ENCODE data around the gene TRIM9. TPM values are rescaled to one million over a fixed set of nuclear protein-coding genes. Genes with fewer than 3 reads are reported as not detected.

TRIM9 gene
- 0.09 TPM in 1 of 2 replicates, not detected in the other for total RNA-seq (2011; cell fraction: chromatin; rRNA removed; ENCODE audit: low replicate concordance)
- under 0.01 and 0.13 TPM in 2 replicates for total RNA-seq (2011; cell fraction: nucleolus; rRNA removed)
- not detected in 2 replicates for total RNA-seq (2011; cell fraction: nucleoplasm; rRNA removed)
- total RNA-seq (2014; rRNA removed) (not detected in 2 replicates), total RNA-seq (2014; rRNA removed; fragmentation: Illumina TruSeq; extraction: Trizol) (not detected in 2 replicates), total RNA-seq (2015; rRNA removed; fragmentation: Illumina TruSeq; extraction: Trizol) (0.04 and 0.14 TPM in 2 replicates), total RNA-seq (2021) (0.04 and 0.09 TPM in 2 replicates), polyA plus RNA-seq (2011; rRNA removed) (0.03 and 0.05 TPM in 2 replicates), polyA plus RNA-seq (2014; fragmentation: Illumina TruSeq; extraction: Trizol) (0.03 TPM in 1 of 2 replicates, not detected in the other), polyA plus RNA-seq (2014; fragmentation: Nextera tagmentation; extraction: Ambion mirVana) (not detected), polyA plus RNA-seq (2014; rRNA removed) (0.15 TPM in 1 of 2 replicates, not detected in the other), polyA minus RNA-seq (2011; rRNA and poly(A)+ RNA removed) (0.04 TPM in 1 of 2 replicates, not detected in the other), Bru-seq, nascent RNA (percentile 14 among the genes with signal in this experiment), BruChase-seq, experiment 1, labeled RNA remaining after a 2-hour chase (percentile 12 among the genes with signal in this experiment), BruChase-seq, experiment 2, labeled RNA remaining after a 6-hour chase (percentile 14 among the genes with signal in this experiment)
- polyA plus RNA-seq (2011; cell fraction: cytosol; rRNA removed): 0.04 and 0.06 TPM in 2 replicates
- 0.14 TPM in 2 replicates for polyA plus RNA-seq (2011; cell fraction: nucleus; rRNA removed)
- polyA plus RNA-seq (2012): 0.04 and 0.07 TPM in 2 replicates
- polyA minus RNA-seq (2011; cell fraction: cytosol; rRNA and poly(A)+ RNA removed): not detected in 2 replicates
- polyA minus RNA-seq (2011; cell fraction: nucleus; rRNA and poly(A)+ RNA removed): 0.11 and 0.13 TPM in 2 replicates
- long read RNA-seq, experiment 1: 0 reads
- long read RNA-seq, experiment 2: 0 reads
- long read RNA-seq, experiment 3: 0 reads

DNA sequence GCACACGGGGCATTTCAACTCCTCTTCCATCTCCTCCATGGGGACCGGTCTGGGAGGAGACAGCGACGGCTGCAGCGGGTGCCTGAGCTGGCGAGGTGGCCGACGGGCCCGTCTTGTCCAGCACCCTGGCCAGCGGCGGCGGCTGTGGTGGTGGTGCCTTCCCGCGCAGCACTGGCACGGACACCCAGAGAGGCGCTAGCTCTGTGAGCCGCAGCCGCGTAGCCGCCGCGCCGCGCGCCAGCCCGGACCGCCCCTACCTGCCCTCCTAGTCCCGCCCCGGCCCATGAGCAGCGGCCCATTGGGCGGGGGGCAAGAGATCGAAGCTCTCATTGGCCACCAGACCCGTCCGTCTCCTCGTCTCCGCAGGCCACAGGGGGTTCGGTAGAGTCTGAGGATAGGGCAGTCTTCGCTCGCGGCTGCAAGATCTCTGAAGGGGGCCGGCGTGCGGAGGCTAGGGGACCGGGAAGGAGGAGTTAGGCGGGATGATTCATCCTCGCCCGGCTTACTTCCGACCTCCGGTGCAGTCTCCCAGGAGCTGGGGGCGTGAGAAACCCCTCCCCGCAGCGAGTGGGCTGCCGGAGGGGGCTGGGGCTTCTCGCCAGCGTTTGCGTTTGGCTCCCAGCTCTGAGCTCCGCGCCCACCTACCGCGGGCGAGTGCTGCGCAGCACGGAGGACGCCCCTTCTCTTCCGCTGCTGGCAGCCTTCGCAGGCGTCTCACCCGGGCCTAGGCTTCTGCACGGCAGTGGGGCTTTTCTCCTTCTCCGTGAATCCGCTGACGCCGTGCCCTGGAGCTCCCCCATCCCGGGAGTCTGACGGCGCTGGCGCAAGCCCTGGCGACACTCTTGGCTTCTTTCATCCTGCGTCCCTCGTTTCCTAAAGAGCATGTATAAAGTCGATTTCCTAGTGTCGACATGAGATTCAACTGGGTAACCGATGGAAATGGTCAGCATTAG lies at the start of gene TRIM9:
TRIM9 (minus strand) TSS at position 205 of the 953 bp plus-strand sequence; CDS start at position 39, 166 bp downstream.
- POLR2A ChIA-PET: no interaction called here
- CTCF ChIA-PET (ENCODE audit: low intra/inter-chr PET ratio): no interaction called here
- Histone ChIP-seq H3K4me2 (ENCODE audit: insufficient read depth, low read length) (no peak within 1 kb of the TSS), H3K27me3 (ENCODE audit: control insufficient read depth in 2 of 2, insufficient read depth in 2 of 2, low read length in 2 of 2) (no peaks in the 10 kb centered on the region; a peak in 1 of 5 replicates), H3K36me3 (ENCODE audit: control insufficient read depth, insufficient read depth, low read length) (no peaks in the 10 kb centered on the region), H3K9me1 (ENCODE audit: control insufficient read depth, insufficient read depth, low read length) (no peaks in the 10 kb centered on the region), H3K27ac (ENCODE audit: extremely low read depth, low read depth, low read length) (no peak within 1 kb of the TSS), H3K9ac (ENCODE audit: insufficient read depth in 1 of 2, low read depth in 2 of 2, low read length in 2 of 2) (no peak within 1 kb of the TSS), H3K4me3 (no peak within 1 kb of the TSS), H3K79me2 (ENCODE audit: control insufficient read depth, insufficient read depth, low read length) (no peaks in the 10 kb centered on the region), H2AFZ (ENCODE audit: low read depth, low read length) (no peak within 1 kb of the TSS), H3K9me3 (replicated peaks; ENCODE audit: control insufficient read depth, insufficient read depth, low read depth, low read length) (no peaks in the 10 kb centered on the region), H4K20me1 (replicated peaks; ENCODE audit: control insufficient read depth, insufficient read depth, low read length) (no peaks in the 10 kb centered on the region), H3K4me1 (replicated peaks in 1 of 2; ENCODE audit: control insufficient read depth in 2 of 2, insufficient read depth in 2 of 2, low read length in 2 of 2) (peaks cover 0 to 10% of the 10 kb centered on the region in 2 experiments; a peak in 2 of 5 replicates)
- in situ Hi-C loops (cut with MboI) (no loop called here), intact Hi-C loops (cut with micrococcal nuclease) (no loop called here)
- FAIRE-seq: no peak
- DNase-seq (ENCODE audit: extremely low read depth in 1 of 4, low spot score in 3 of 4): peak in 3 of 4 experiments; percentile 13 to 17 (median 15)
- no TSS peak for BruUV-seq (replicated peaks)
- peak; percentile 29; the same call in 1 of the 3 replicates for ATAC-seq
- WGBS (ENCODE audit: insufficient coverage, low coverage, missing lambda C conversion rate): 21% methylated on average over 31 of the region's 83 CpGs
- TF ChIP-seq NONO (IDR thresholded peaks at IDR 0.05; ENCODE audit: low read depth in 2 of 2, low read length in 1 of 2) (no peak), KLF1 (tag; IDR thresholded peaks at IDR 0.05) (no peak), SMAD1 (IDR thresholded peaks at IDR 0.05; ENCODE audit: low read depth, low read length, partially characterized antibody) (no peak)
- TF ChIP-seq, protein P1, sequence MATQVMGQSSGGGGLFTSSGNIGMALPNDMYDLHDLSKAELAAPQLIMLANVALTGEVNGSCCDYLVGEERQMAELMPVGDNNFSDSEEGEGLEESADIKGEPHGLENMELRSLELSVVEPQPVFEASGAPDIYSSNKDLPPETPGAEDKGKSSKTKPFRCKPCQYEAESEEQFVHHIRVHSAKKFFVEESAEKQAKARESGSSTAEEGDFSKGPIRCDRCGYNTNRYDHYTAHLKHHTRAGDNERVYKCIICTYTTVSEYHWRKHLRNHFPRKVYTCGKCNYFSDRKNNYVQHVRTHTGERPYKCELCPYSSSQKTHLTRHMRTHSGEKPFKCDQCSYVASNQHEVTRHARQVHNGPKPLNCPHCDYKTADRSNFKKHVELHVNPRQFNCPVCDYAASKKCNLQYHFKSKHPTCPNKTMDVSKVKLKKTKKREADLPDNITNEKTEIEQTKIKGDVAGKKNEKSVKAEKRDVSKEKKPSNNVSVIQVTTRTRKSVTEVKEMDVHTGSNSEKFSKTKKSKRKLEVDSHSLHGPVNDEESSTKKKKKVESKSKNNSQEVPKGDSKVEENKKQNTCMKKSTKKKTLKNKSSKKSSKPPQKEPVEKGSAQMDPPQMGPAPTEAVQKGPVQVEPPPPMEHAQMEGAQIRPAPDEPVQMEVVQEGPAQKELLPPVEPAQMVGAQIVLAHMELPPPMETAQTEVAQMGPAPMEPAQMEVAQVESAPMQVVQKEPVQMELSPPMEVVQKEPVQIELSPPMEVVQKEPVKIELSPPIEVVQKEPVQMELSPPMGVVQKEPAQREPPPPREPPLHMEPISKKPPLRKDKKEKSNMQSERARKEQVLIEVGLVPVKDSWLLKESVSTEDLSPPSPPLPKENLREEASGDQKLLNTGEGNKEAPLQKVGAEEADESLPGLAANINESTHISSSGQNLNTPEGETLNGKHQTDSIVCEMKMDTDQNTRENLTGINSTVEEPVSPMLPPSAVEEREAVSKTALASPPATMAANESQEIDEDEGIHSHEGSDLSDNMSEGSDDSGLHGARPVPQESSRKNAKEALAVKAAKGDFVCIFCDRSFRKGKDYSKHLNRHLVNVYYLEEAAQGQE (IDR thresholded peaks at IDR 0.05; ENCODE audit: borderline replicate concordance): peak; percentile 20; the same call in 1 of the 2 replicates
- TF ChIP-seq, protein P1 (CRISPR knock-in tag; IDR thresholded peaks at IDR 0.05; ENCODE audit: low read depth): no peak

Measured in K562 (cell line).